ENCODE data around the gene TLDC2.

Gene TLDC2

DNA sequence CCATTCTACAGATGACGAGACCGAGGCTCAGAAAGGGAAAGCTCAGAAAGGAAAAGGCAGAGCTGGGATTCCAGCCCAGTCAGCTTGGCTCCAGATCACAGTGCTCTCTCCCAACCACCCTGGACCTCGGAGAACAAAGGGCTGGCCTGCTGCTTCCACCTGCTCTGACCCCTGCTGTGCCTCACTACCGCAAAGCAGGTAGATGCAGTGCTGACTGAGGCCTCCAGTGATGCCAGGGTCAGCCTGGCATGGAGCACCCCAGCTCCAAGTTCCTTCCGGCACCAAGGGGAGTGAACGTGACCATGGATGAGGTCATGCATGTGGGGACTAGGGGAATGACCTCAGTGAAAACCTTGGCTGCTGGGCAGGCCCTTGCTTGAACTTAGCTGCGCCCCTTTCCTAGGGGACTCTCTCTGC, 20.7 kb upstream of the TLDC2 start:
- peaks cover 1% of the 10 kb centered on the region for H3K36me3 Mint-ChIP-seq (ENCODE audit: insufficient read depth)
- H3K4me3 Mint-ChIP-seq: no peak overlapping the region
- DNase-seq (ENCODE audit: low spot score in 2 of 2) (no peak), ATAC-seq (replicated peaks; ENCODE audit: extremely low read depth, poor library complexity, severe bottlenecking) (no peak)
- no peaks in the 10 kb centered on the region for H3K9me3 Mint-ChIP-seq
- H3K27ac Mint-ChIP-seq (ENCODE audit: low read depth): no peak overlapping the region
- no peaks in the 10 kb centered on the region for H3K27me3 Mint-ChIP-seq
- H3K4me1 Mint-ChIP-seq: peaks cover 11% of the 10 kb centered on the region

DNA sequence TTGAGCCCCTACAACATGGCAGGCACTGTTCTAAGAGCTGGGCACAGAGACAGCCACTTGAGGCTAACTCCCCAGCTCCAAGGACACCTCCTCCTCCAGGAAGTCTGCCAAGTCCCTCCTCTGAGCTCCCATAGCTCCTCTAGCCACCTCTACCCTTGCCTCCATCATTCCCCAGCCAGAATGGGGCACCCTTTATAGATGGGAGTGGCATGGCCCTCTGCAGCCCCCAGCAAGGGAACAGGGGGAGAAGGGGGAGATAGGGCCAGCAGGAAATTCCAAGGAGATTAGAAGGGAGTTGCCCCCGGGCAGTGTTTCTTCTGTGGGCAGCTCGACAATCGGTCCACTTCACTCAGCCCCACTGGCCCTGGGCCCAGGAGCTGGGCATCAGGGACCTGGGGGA, 19.7 kb upstream of the TLDC2 start:
- H3K4me3 Mint-ChIP-seq: no peak overlapping the region
- H3K4me1 Mint-ChIP-seq: peaks cover 11% of the 10 kb centered on the region
- H3K9me3 Mint-ChIP-seq: no peaks in the 10 kb centered on the region
- peaks cover 1% of the 10 kb centered on the region for H3K36me3 Mint-ChIP-seq (ENCODE audit: insufficient read depth)
- DNase-seq (ENCODE audit: low spot score in 2 of 2): no peak
- no peak for ATAC-seq (replicated peaks; ENCODE audit: extremely low read depth, poor library complexity, severe bottlenecking)
- no peaks in the 10 kb centered on the region for H3K27me3 Mint-ChIP-seq
- no peak overlapping the region for H3K27ac Mint-ChIP-seq (ENCODE audit: low read depth)

DNA sequence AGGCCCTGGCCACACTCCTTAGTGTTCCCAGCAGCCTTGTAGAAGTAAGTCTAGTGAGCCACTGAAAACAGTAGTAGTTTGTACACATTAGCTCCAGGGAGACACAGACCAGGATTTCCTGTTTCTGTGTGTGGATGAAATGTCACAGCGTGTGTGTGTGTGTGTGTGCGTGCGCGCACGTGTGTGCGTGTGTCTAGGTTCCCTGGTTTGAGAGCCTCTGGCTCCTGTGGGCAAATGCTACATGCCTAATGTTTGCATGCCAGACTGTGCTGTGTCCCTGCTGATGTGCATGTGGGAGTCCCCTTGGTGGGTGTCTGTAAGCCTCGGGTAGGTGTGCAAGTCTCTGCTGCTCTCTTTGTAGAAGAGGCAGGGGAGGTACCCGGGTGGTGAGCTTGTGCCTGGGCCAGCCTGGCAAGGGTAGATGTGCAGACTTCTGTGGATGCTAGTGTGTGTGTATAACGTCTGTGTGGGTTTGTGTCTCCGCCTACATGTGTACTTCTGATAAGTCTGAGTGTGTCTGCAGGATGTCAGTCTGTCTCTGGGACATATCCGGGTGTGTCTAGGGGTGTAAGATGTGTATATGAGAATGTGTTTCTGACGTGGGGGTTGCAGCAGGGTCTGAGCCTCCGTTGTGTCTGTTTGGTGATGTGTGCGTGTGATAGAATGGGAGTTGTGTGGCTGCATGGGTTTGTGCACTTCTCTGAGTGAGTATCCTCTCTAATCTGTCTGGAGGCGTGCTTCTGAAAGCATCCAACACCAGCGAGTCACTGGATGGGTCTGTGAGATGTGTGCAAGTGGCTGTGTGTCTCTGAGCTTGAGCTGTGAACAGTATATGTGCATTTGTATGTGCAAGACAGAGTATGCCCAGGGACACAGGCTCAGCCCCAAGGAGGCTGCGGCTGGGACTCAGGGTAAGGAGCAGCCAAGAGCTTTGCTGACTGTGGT, 19.0 kb upstream of the TLDC2 start:
- peak; percentile 14 for ATAC-seq (replicated peaks; ENCODE audit: extremely low read depth, poor library complexity, severe bottlenecking)
- no peaks in the 10 kb centered on the region for H3K9me3 Mint-ChIP-seq
- H3K4me3 Mint-ChIP-seq: no peak overlapping the region
- peaks cover 1% of the 10 kb centered on the region for H3K36me3 Mint-ChIP-seq (ENCODE audit: insufficient read depth)
- peak overlapping the region; percentile 5 for H3K27ac Mint-ChIP-seq (ENCODE audit: low read depth)
- H3K27me3 Mint-ChIP-seq: no peaks in the 10 kb centered on the region
- peaks cover 11% of the 10 kb centered on the region for H3K4me1 Mint-ChIP-seq
- no peak for DNase-seq (ENCODE audit: low spot score in 2 of 2)

DNA sequence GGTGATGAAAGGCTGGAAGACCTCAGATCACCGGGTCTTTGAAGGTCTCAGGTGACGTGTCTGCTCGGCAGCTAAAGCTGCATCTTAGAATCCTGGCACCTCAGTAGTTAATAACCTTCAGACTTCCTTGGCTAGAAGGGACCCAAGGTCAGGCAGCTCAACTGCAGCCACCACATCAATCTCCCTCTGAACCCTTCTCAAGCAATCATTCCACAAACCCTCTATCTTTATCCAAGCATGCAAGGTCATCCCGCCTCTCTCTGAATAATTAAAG, 16.7 kb upstream of the TLDC2 start:
- Mint-ChIP-seq H3K4me3 (no peak overlapping the region), H3K4me1 (peaks cover 11% of the 10 kb centered on the region), H3K9me3 (no peaks in the 10 kb centered on the region), H3K27me3 (no peaks in the 10 kb centered on the region), H3K27ac (ENCODE audit: low read depth) (no peak overlapping the region), H3K36me3 (ENCODE audit: insufficient read depth) (peaks cover 1% of the 10 kb centered on the region)
- ATAC-seq (replicated peaks; ENCODE audit: extremely low read depth, poor library complexity, severe bottlenecking): no peak
- DNase-seq (ENCODE audit: low spot score in 2 of 2): no peak

DNA sequence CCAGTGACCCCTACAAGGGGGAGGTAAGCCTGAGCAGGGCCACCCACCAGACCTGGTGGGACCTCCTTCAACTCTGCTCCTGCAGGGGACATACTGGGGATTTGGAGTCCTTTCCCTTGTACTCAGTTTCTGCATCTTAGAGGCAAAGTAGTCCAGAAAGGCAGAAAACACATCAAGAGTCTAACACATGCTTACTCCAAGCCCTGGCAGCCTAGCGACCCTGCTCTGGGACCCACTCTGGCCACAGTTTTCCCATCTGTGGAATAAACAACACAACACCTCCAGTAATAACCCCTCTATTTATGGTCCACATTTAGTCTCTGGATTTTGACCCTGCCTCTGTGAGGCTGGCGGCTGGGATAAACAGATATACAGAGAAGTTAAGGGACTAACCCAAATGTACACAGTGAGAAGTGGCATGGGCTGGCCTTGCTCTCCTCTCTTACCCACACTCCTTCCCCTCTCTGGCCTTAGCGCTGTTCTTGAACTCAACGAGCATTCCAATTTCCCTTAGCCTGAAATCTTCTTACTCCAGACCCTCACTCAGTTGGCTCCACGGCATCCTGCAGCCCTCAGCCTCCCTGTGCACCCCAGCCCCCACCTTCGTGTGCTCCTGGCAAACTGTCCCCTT, 16.1 kb upstream of the TLDC2 start:
- Mint-ChIP-seq H3K9me3 (no peaks in the 10 kb centered on the region), H3K4me3 (no peak overlapping the region), H3K36me3 (ENCODE audit: insufficient read depth) (peaks cover 1% of the 10 kb centered on the region), H3K27me3 (peaks cover 3% of the 10 kb centered on the region), H3K27ac (ENCODE audit: low read depth) (no peak overlapping the region), H3K4me1 (peaks cover 13% of the 10 kb centered on the region)
- ATAC-seq (replicated peaks; ENCODE audit: extremely low read depth, poor library complexity, severe bottlenecking) (no peak), DNase-seq (ENCODE audit: low spot score in 2 of 2) (no peak)

DNA sequence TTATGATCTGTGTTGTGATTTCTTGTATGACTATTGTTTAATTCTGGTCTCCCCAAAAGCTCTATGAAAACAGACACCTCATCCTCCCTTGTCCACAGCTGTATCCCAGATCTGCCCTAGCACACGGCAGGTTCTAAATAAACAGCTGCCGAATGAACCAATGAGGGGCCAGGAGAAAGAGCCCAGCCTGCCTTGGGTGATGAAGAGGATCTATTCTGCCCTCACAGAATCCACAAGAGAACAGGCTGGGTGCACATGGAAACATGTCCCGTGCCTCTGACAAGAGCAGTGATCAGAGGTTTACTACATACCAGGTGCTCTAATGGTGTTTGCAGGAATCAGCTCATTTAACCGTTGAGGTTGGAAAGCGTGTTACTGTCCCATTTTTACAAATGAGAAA, 15.6 kb upstream of the TLDC2 start:
- no peak overlapping the region for H3K27ac Mint-ChIP-seq (ENCODE audit: low read depth)
- H3K36me3 Mint-ChIP-seq (ENCODE audit: insufficient read depth): peaks cover 1% of the 10 kb centered on the region
- peaks cover 16% of the 10 kb centered on the region for H3K4me1 Mint-ChIP-seq
- peaks cover 8% of the 10 kb centered on the region for H3K27me3 Mint-ChIP-seq
- no peaks in the 10 kb centered on the region for H3K9me3 Mint-ChIP-seq
- ATAC-seq (replicated peaks; ENCODE audit: extremely low read depth, poor library complexity, severe bottlenecking): no peak
- no peak overlapping the region for H3K4me3 Mint-ChIP-seq
- DNase-seq (ENCODE audit: low spot score in 2 of 2): no peak

DNA sequence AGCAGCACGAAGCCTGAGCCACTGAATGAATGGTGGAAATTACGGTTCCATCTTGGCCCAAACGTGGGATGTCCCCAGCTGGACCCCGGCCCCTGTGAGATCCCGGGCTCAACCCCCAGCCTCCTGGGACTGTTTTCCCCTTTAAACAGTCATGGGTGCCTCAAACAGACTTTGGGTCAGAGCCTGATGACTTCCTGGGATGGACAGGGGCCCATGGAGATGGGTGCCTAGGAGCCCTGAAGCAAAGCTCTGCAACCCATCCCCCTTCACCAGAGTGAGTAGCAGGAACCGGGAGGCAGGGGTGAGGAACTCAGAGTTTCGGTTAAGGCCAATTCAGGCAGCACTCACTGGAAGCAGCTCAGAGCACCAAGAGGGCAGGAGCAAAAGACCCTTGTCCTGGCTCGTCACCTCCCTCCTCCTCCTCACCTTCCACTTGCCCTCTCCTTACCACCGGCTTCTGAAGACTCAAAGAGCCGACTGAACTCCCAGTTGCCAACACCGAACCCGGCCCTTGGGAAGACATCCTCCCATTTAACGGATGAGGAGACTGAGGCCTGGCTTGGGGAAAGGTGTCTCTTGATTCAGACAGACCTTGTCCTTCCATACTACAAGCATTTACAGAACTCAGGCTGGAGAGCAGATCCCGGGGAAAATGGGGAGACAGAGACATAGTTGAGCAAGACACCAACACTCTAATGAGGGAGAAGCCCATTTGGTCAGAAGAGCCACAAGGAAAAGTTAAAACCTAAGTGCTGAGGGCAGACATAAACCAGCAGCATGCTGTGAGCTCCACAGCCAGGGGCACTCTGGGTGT, 14.9 kb upstream of the TLDC2 start:
- Mint-ChIP-seq H3K27ac (ENCODE audit: low read depth) (no peak overlapping the region), H3K27me3 (peaks cover 15% of the 10 kb centered on the region), H3K4me1 (peaks cover 15% of the 10 kb centered on the region), H3K9me3 (no peaks in the 10 kb centered on the region), H3K36me3 (ENCODE audit: insufficient read depth) (peaks cover 1% of the 10 kb centered on the region), H3K4me3 (peak overlapping the region; percentile 56)
- DNase-seq (ENCODE audit: low spot score in 2 of 2) (no peak), ATAC-seq (replicated peaks; ENCODE audit: extremely low read depth, poor library complexity, severe bottlenecking) (no peak)

DNA sequence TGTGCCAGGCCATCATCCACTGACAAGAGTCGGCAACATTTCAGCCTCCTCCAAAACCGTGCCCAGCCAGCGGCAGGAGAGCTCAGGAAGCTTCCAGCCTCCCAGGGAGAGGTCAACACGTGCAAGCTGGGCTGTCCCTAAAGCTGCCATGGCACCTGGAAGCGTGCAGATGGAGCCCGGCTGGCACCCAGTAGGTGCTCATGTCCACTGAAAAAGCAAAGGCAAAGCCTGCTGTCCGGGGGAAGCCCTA, 14.4 kb upstream of the TLDC2 start:
- peaks cover 12% of the 10 kb centered on the region for H3K4me1 Mint-ChIP-seq
- peak overlapping the region; percentile 56 for H3K4me3 Mint-ChIP-seq
- no peaks in the 10 kb centered on the region for H3K9me3 Mint-ChIP-seq
- H3K27ac Mint-ChIP-seq (ENCODE audit: low read depth): no peak overlapping the region
- ATAC-seq (replicated peaks; ENCODE audit: extremely low read depth, poor library complexity, severe bottlenecking): no peak
- DNase-seq (ENCODE audit: low spot score in 2 of 2): no peak
- peaks cover 1% of the 10 kb centered on the region for H3K36me3 Mint-ChIP-seq (ENCODE audit: insufficient read depth)
- peaks cover 16% of the 10 kb centered on the region for H3K27me3 Mint-ChIP-seq

DNA sequence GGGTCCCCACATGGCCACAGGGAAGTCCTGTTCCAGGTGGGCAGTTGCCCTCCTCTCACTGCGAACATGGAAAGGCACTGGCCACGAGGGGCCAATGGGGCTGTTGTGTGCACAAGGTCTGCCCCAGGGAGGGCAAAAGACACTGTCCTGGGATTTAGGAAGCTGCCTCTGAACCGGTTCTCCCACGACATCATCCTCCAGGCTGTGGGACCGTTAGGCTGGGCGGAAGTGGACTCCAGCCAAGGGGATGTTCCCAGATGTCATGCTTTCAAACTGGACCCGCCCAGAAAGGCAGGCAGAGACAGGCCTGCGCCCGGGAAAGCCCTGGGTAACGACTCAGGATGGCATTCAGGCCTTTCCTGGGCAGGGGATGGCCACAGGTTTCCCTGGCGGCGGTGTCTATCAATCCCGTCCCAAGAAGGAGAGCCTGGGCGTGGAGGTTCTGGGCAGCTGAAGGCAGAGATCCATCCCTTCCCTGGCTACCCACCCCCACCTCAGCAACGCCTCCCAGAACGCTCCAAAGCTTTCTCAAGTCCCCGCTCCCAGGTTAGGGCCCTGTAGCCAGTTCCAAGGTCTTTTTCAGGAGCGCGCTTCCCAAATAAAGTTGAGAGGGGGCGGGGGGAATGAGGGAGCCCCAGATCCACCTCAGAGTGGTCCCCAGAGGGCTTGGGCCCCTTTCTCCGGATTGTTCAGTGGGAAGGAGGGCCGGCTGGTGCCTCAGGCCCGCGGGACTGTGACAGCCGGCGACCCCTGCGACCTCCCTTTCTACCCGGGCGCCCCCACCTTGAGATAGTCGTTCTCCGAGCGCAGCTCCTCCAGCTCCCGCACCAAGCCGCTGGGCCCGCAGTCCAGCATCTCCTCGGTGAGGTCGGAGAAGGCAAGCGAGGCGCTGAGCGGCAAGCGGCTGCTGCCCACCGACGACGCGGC, 13.8 kb upstream of the TLDC2 start:
- ATAC-seq (replicated peaks; ENCODE audit: extremely low read depth, poor library complexity, severe bottlenecking): no peak
- Mint-ChIP-seq H3K27me3 (peaks cover 16% of the 10 kb centered on the region), H3K4me1 (peaks cover 8% of the 10 kb centered on the region), H3K27ac (ENCODE audit: low read depth) (no peak overlapping the region), H3K36me3 (ENCODE audit: insufficient read depth) (peaks cover 1% of the 10 kb centered on the region), H3K4me3 (peak overlapping the region; percentile 56), H3K9me3 (no peaks in the 10 kb centered on the region)
- DNase-seq (ENCODE audit: low spot score in 2 of 2): no peak

DNA sequence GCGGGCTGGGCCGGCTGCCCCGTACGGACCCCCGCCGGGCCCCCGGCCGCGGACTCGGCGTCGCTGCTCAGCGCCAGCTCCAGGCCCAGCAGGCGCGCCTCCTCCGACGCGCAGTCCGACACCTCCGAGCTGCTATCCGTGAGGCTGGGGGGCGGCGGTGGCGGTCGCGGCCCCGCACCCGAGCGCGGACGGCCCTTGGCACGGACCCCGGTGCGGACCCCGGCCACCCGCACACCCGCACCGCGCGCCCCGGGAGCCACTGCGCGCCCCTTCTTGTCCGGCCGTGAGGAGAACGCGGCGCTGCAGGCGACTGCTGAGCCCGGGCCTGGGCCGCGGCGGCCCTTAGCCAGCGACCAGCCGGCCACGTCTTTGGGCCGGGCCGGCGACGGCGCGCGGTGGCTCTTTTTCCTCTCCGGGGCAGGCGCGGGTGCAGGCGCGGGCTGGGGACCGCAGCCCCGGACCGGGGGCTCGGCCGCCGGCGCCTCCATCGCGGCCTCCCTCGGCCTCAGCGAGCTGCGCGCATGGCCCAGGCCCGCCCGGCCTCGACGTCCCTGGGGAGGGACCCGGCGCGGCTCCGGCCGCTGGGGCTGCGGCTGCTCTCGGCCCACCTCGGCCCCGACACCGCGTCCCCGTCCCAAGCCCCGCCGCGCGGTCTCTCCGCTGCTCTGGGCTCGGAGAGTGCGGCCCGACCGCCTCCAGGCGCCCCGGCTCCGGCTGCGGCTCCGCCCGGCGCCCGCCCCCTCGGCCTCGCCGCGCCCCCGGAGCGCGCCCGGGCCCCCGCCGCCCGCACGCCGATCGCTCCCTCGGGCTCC, 12.9 kb upstream of the TLDC2 start:
- peaks cover 16% of the 10 kb centered on the region for H3K27me3 Mint-ChIP-seq
- peaks cover 1% of the 10 kb centered on the region for H3K36me3 Mint-ChIP-seq (ENCODE audit: insufficient read depth)
- H3K27ac Mint-ChIP-seq (ENCODE audit: low read depth): no peak overlapping the region
- peaks cover 5% of the 10 kb centered on the region for H3K4me1 Mint-ChIP-seq
- H3K4me3 Mint-ChIP-seq: no peak overlapping the region
- H3K9me3 Mint-ChIP-seq: no peaks in the 10 kb centered on the region
- ATAC-seq (replicated peaks; ENCODE audit: extremely low read depth, poor library complexity, severe bottlenecking): peak; percentile 64
- DNase-seq (ENCODE audit: low spot score in 2 of 2): no peak

DNA sequence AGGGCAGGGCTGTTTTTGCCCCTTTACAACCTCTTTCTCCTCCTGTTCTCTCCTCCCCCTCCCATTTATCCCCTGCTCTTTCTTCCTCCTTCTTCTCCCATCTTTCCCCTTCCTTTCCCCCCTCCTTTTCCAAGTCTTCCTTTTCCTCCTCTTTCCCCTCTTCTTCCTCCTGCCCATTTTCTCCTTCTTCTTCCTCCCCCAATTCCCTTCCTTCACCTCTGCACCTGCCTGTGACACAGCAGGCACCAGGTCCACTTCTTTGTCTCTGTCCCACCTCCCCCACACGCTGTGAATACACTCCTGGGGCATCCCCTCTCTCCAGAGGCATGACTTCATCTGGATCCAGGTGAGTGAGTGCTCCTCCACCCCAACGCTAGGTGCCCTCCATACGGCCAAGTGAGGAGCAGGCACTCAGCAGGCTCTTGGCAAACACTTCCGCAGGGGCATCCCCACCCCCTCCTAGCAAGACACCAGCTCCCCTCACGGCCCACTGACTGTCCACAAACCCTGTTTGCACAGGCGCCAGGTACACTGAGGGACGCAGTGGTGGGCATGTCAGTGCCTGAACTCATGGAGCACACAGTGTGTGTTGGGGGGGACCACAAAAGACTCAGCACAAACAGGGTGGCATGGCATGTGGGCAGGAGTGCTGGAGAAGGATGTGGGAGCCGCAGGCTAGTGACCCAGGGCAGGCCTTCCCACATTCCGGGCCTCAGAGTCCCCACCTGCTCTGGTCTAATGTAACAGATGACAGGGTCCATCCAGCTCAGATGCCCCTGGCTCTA, 10.7 kb upstream of the TLDC2 start:
- ATAC-seq (replicated peaks; ENCODE audit: extremely low read depth, poor library complexity, severe bottlenecking) (no peak), DNase-seq (ENCODE audit: low spot score in 2 of 2) (no peak)
- H3K4me3 Mint-ChIP-seq: peak overlapping the region; percentile 84
- H3K4me1 Mint-ChIP-seq: peaks cover 5% of the 10 kb centered on the region
- no peak overlapping the region for H3K27ac Mint-ChIP-seq (ENCODE audit: low read depth)
- H3K27me3 Mint-ChIP-seq: peaks cover 16% of the 10 kb centered on the region
- no peaks in the 10 kb centered on the region for H3K9me3 Mint-ChIP-seq
- H3K36me3 Mint-ChIP-seq (ENCODE audit: insufficient read depth): peaks cover 1% of the 10 kb centered on the region
